ENCODE data around the gene HKDC1. TPM values are rescaled to one million over a fixed set of nuclear protein-coding genes. Genes with fewer than 3 reads are reported as not detected.

HKDC1 gene
- total and polyA plus RNA-seq, 2 donors = 10.9 to 15.3 TPM

DNA sequence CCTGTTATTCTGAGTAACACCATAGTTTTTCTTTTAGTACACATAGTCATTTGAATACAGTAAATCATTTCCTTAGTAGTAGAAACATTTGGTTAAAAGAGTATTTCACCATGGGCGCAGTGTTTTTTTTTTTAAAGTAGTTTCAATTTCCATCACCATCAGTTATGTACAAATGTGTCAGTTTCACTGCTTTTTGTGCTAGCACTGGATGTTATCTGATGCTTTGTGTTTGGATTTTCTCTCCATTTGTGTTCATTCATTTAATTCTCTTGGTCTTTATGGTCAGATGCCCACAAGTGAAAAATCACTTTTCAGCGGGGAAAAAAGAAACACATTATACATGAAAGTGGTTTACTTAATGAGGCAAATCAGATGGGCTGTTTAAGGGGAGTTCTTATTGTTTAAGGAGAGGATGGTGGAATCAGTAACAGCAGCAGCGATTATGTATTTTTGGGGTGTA, 42.2 kb downstream of the HKDC1 start:
- Histone ChIP-seq H3K36me3 (ENCODE audit: control insufficient read depth in 2 of 2, insufficient read depth in 2 of 2, low read length in 1 of 2) (peaks cover 31 to 47% of the 10 kb centered on the region in 2 donors), H3K27ac (ENCODE audit: low read depth in 1 of 2, low read length in 1 of 2) (no peak overlapping the region), H3K4me1 (ENCODE audit: control insufficient read depth in 2 of 2, insufficient read depth in 2 of 2, low read length in 2 of 2) (no peaks in the 10 kb centered on the region), H3K27me3 (ENCODE audit: control insufficient read depth in 2 of 2, insufficient read depth in 1 of 2, low read length in 1 of 2) (no peaks in the 10 kb centered on the region), H3K4me3 (ENCODE audit: low read length in 2 of 2) (no peak overlapping the region), H3K9me3 (ENCODE audit: control insufficient read depth in 2 of 2, insufficient read depth in 1 of 2, low read length in 1 of 2) (no peaks in the 10 kb centered on the region)
- no peak for DNase-seq (ENCODE audit: low read depth in 6 of 9, low spot score in 9 of 9)
- 91% methylated on average over 3 of the region's 3 CpGs for WGBS

DNA sequence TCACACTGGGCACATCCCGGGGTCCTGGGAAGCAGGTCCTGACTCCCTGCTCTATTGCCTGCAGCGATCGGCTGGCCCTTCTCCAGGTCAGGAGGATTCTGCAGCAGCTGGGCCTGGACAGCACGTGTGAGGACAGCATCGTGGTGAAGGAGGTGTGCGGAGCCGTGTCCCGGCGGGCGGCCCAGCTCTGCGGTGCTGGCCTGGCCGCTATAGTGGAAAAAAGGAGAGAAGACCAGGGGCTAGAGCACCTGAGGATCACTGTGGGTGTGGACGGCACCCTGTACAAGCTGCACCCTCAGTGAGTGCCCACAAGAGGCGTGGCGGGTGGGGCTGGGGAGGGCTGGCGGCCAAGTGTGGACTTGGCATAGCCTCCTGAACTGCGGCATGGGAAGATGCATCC, 45.4 kb downstream of the HKDC1 start:
- no peaks in the 10 kb centered on the region for H3K4me1 ChIP-seq (ENCODE audit: control insufficient read depth in 2 of 2, insufficient read depth in 2 of 2, low read length in 2 of 2)
- peaks cover 9 to 25% of the 10 kb centered on the region in 2 donors for H3K36me3 ChIP-seq (ENCODE audit: control insufficient read depth in 2 of 2, insufficient read depth in 2 of 2, low read length in 1 of 2)
- no peak overlapping the region for H3K27ac ChIP-seq (ENCODE audit: low read depth in 1 of 2, low read length in 1 of 2)
- H3K27me3 ChIP-seq (ENCODE audit: control insufficient read depth in 2 of 2, insufficient read depth in 1 of 2, low read length in 1 of 2) = no peaks in the 10 kb centered on the region
- H3K4me3 ChIP-seq (ENCODE audit: low read length in 2 of 2) = no peak overlapping the region
- no peaks in the 10 kb centered on the region for H3K9me3 ChIP-seq (ENCODE audit: control insufficient read depth in 2 of 2, insufficient read depth in 1 of 2, low read length in 1 of 2)
- WGBS = 98% methylated on average over 17 of the region's 17 CpGs
- no peak for DNase-seq (ENCODE audit: low read depth in 6 of 9, low spot score in 9 of 9)

DNA sequence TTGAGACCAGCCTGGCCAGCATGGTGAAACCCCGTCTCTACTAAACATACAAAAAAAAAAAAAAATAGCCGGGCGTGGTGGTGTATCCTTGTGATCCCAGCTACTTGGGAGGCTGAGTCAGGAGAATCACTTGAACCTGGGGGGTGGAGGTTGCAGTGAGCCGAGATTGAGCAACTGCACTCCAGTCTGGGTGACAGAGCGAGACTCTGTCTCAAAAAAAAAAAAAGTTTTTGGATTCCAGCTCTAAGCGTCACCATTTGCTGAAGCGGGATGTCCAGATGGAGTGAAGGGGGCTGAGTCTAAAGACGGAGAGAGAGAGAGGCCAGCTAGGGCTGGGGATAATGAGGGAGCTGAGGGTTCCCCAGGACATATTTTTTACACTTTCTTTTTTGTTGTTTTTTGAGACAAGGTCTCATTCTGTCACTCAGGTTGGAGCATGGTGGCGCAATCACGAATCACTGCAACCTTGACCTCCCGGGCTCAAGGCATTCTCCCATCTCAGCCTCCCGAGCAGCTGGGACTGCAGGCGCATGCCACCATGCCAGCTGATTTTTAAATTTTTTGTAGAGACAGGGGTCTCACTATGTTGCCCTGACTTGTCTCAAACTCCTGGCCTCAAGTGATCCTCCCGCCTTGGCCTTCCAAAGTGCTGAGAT, 48.8 kb downstream of the HKDC1 start:
- DNase-seq (ENCODE audit: low read depth in 6 of 9, low spot score in 9 of 9) = no peak
- H3K27me3 ChIP-seq (ENCODE audit: control insufficient read depth in 2 of 2, insufficient read depth in 1 of 2, low read length in 1 of 2) = no peaks in the 10 kb centered on the region
- no peak overlapping the region for H3K4me3 ChIP-seq (ENCODE audit: low read length in 2 of 2)
- H3K9me3 ChIP-seq (ENCODE audit: control insufficient read depth in 2 of 2, insufficient read depth in 1 of 2, low read length in 1 of 2) = no peaks in the 10 kb centered on the region
- no peaks in the 10 kb centered on the region for H3K4me1 ChIP-seq (ENCODE audit: control insufficient read depth in 2 of 2, insufficient read depth in 2 of 2, low read length in 2 of 2)
- H3K36me3 ChIP-seq (ENCODE audit: control insufficient read depth in 2 of 2, insufficient read depth in 2 of 2, low read length in 1 of 2) = peaks cover 7 to 16% of the 10 kb centered on the region in 2 donors
- no peak overlapping the region for H3K27ac ChIP-seq (ENCODE audit: low read depth in 1 of 2, low read length in 1 of 2)
- 97% methylated on average over 14 of the region's 14 CpGs for WGBS

DNA sequence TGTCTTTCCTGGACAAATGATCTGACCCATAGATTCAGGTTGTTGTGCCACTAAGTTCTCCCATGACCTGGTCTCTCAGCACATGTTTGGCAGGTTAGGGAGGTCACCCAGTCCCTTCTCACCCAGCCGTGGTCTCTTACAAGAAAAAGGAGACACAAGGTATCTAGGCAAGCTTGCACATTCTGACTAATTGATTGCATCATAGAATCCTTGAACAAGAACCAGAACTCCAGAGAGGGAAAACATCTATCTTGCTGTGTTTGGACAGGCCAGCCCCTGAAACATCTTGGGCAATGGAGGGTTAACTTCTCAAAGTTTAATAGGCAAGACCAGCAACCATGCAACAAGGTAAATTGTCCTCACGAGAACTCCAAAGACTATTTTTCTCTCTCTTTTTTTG, 49.6 kb downstream of the HKDC1 start:
- DNase-seq (ENCODE audit: low read depth in 6 of 9, low spot score in 9 of 9) = no peak
- H3K4me3 ChIP-seq (ENCODE audit: low read length in 2 of 2) = no peak overlapping the region
- H3K27ac ChIP-seq (ENCODE audit: low read depth in 1 of 2, low read length in 1 of 2) = no peak overlapping the region
- WGBS = 94% methylated on average over 2 of the region's 2 CpGs
- H3K27me3 ChIP-seq (ENCODE audit: control insufficient read depth in 2 of 2, insufficient read depth in 1 of 2, low read length in 1 of 2) = no peaks in the 10 kb centered on the region
- H3K9me3 ChIP-seq (ENCODE audit: control insufficient read depth in 2 of 2, insufficient read depth in 1 of 2, low read length in 1 of 2) = no peaks in the 10 kb centered on the region
- H3K4me1 ChIP-seq (ENCODE audit: control insufficient read depth in 2 of 2, insufficient read depth in 2 of 2, low read length in 2 of 2) = no peaks in the 10 kb centered on the region
- peaks cover 7 to 16% of the 10 kb centered on the region in 2 donors for H3K36me3 ChIP-seq (ENCODE audit: control insufficient read depth in 2 of 2, insufficient read depth in 2 of 2, low read length in 1 of 2)

DNA sequence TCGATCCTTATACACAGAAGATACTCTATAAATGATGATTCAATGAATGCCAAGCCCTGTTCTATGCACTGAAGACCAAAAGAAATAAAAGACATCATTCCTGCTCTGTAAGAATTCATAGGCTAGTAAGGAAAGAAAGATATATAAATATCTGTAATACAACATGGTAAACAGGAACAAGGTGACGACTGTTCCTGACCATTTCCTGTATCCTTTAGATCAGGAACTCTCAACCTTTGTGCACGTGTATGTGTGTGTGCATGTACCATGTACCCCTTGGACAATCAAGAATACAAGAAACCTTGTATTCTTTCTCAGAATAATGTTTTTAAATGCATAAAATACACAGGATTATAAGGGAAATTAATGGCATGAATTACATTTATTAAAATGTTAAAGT, 50.9 kb downstream of the HKDC1 start:
- WGBS = 68% methylated on average over 3 of the region's 3 CpGs
- no peak for DNase-seq (ENCODE audit: low read depth in 6 of 9, low spot score in 9 of 9)
- peaks cover 7 to 9% of the 10 kb centered on the region in 2 donors for H3K36me3 ChIP-seq (ENCODE audit: control insufficient read depth in 2 of 2, insufficient read depth in 2 of 2, low read length in 1 of 2)
- no peaks in the 10 kb centered on the region for H3K9me3 ChIP-seq (ENCODE audit: control insufficient read depth in 2 of 2, insufficient read depth in 1 of 2, low read length in 1 of 2)
- no peaks in the 10 kb centered on the region for H3K27me3 ChIP-seq (ENCODE audit: control insufficient read depth in 2 of 2, insufficient read depth in 1 of 2, low read length in 1 of 2)
- no peak overlapping the region for H3K4me3 ChIP-seq (ENCODE audit: low read length in 2 of 2)
- no peaks in the 10 kb centered on the region for H3K4me1 ChIP-seq (ENCODE audit: control insufficient read depth in 2 of 2, insufficient read depth in 2 of 2, low read length in 2 of 2)
- H3K27ac ChIP-seq (ENCODE audit: low read depth in 1 of 2, low read length in 1 of 2) = no peak overlapping the region

DNA sequence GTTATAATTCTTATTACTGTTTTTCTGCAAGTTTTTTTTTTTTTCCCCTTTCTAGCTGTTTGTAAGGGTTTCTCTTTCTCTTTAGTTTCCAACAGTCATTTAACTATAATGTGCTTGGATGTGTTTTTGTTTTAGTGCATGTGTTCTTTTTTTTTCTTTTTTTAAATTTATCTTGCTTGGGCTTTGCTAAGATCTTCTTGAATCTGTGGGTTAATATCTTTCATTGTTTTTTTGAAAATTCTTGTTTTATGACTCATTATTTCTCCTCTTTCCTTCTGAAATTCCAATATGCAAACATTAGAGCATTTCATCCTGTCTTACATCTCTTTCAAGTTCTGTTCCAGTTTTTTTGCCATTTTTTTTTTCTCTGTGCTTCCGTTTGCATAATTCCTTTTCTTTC, 52.5 kb downstream of the HKDC1 start:
- Histone ChIP-seq H3K9me3 (ENCODE audit: control insufficient read depth in 2 of 2, insufficient read depth in 1 of 2, low read length in 1 of 2) (no peaks in the 10 kb centered on the region), H3K36me3 (ENCODE audit: control insufficient read depth in 2 of 2, insufficient read depth in 2 of 2, low read length in 1 of 2) (no peaks in the 10 kb centered on the region), H3K4me3 (ENCODE audit: low read length in 2 of 2) (no peak overlapping the region), H3K27me3 (ENCODE audit: control insufficient read depth in 2 of 2, insufficient read depth in 1 of 2, low read length in 1 of 2) (no peaks in the 10 kb centered on the region), H3K4me1 (ENCODE audit: control insufficient read depth in 2 of 2, insufficient read depth in 2 of 2, low read length in 2 of 2) (no peaks in the 10 kb centered on the region), H3K27ac (ENCODE audit: low read depth in 1 of 2, low read length in 1 of 2) (no peak overlapping the region)
- 91% methylated on average over 1 of the region's 1 CpG for WGBS
- DNase-seq (ENCODE audit: low read depth in 6 of 9, low spot score in 9 of 9) = no peak

DNA sequence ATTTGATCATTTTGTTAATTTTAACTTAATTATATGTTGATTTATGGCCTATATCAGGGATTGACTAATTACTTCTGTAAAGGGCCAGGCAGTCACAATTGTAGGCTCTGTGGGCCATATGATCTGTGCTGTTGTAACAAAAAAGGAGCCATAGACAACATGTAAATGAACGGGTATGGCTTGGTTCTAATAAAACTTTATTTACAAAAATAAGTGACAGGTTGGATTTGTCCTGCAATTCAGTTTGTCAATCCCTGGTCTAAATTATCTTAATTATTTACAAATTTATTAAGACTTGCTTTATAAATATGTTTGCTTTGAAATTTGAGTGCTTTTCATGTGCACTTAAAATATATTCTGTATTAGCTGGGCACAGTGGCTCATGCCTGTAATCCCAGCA, 55.3 kb downstream of the HKDC1 start:
- 96% methylated on average over 1 of the region's 1 CpG for WGBS
- Histone ChIP-seq H3K9me3 (ENCODE audit: control insufficient read depth in 2 of 2, insufficient read depth in 1 of 2, low read length in 1 of 2) (no peaks in the 10 kb centered on the region), H3K36me3 (ENCODE audit: control insufficient read depth in 2 of 2, insufficient read depth in 2 of 2, low read length in 1 of 2) (no peaks in the 10 kb centered on the region), H3K4me1 (ENCODE audit: control insufficient read depth in 2 of 2, insufficient read depth in 2 of 2, low read length in 2 of 2) (no peaks in the 10 kb centered on the region), H3K4me3 (ENCODE audit: low read length in 2 of 2) (no peak overlapping the region), H3K27ac (ENCODE audit: low read depth in 1 of 2, low read length in 1 of 2) (no peak overlapping the region), H3K27me3 (ENCODE audit: control insufficient read depth in 2 of 2, insufficient read depth in 1 of 2, low read length in 1 of 2) (no peaks in the 10 kb centered on the region)
- DNase-seq (ENCODE audit: low read depth in 6 of 9, low spot score in 9 of 9) = no peak

DNA sequence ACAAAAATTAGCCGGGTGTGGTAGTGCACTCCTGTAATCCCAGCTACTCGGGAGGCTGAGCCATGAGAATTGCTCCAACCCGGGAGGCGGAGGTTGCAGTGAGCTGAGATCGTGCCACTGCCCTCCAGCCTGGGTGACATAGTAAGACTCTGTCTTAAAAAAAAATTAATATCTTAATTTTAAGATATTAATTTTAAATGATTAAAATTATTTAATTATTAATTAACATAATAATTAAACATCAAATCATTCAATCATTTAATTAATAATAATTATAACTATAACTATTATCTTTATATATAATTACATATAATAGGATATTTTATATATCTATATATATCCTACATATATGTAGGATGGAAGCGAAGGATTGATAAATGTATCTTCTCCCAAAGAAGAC, 56.4 kb downstream of the HKDC1 start:
- Histone ChIP-seq H3K27ac (ENCODE audit: low read depth in 1 of 2, low read length in 1 of 2) (no peak overlapping the region), H3K27me3 (ENCODE audit: control insufficient read depth in 2 of 2, insufficient read depth in 1 of 2, low read length in 1 of 2) (no peaks in the 10 kb centered on the region), H3K9me3 (ENCODE audit: control insufficient read depth in 2 of 2, insufficient read depth in 1 of 2, low read length in 1 of 2) (no peaks in the 10 kb centered on the region), H3K4me1 (ENCODE audit: control insufficient read depth in 2 of 2, insufficient read depth in 2 of 2, low read length in 2 of 2) (no peaks in the 10 kb centered on the region), H3K36me3 (ENCODE audit: control insufficient read depth in 2 of 2, insufficient read depth in 2 of 2, low read length in 1 of 2) (no peaks in the 10 kb centered on the region), H3K4me3 (ENCODE audit: low read length in 2 of 2) (no peak overlapping the region)
- WGBS = 97% methylated on average over 6 of the region's 6 CpGs
- no peak for DNase-seq (ENCODE audit: low read depth in 6 of 9, low spot score in 9 of 9)

DNA sequence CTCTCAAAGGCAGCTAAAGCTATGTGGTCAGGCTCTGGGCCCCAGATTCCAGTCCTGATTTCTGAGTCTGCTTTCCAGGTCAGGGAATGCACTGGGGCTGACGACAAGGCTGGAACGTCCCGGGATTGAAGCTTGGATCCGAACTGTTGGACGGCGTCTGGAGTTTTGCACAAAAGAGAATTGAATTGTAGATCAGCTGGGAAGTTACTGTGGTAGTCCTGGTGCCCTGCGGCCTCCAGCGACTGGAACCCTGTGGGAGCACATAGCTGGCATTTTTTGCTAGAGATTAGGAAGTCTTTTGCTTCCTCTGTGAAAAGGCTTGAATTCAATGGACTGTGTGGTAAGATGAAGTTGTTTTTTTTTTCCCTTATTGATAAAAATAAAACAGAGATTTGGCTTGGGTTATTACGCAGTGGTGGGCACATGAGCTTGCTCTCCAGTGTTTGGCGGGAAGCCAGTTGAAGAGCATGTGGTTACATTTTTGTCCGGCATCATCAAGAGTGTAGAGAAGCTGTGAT, 58.4 kb downstream of the HKDC1 start, which contains the start of gene HK1:
Gene HK1 (plus strand): TSS at position 51 of the 518 bp plus-strand sequence.
- H3K4me3 ChIP-seq (ENCODE audit: low read length in 2 of 2) = no peak within 1 kb of the TSS
- H3K36me3 ChIP-seq (ENCODE audit: control insufficient read depth in 2 of 2, insufficient read depth in 2 of 2, low read length in 1 of 2) = no peaks in the 10 kb centered on the region
- no peaks in the 10 kb centered on the region for H3K27me3 ChIP-seq (ENCODE audit: control insufficient read depth in 2 of 2, insufficient read depth in 1 of 2, low read length in 1 of 2)
- H3K9me3 ChIP-seq (ENCODE audit: control insufficient read depth in 2 of 2, insufficient read depth in 1 of 2, low read length in 1 of 2) = no peaks in the 10 kb centered on the region
- H3K27ac ChIP-seq (ENCODE audit: low read depth in 1 of 2, low read length in 1 of 2) = no peak within 1 kb of the TSS
- 90% methylated on average over 11 of the region's 11 CpGs for WGBS
- no peak for DNase-seq (ENCODE audit: low read depth in 6 of 9, low spot score in 9 of 9)
- H3K4me1 ChIP-seq (ENCODE audit: control insufficient read depth in 2 of 2, insufficient read depth in 2 of 2, low read length in 2 of 2) = no peaks in the 10 kb centered on the region

Measured in thymus (tissue), 11 donors.